ENCODE results near the gene PPM1L. TPM values are rescaled to one million over a fixed set of nuclear protein-coding genes. Genes with fewer than 3 reads are reported as not detected.

PPM1L gene
- total and polyA plus RNA-seq, 4 experiments from 2014 or later = 0.84 to 6.5 (median 3.4) TPM

- ChIA-PET CTCF (ENCODE audit: partially characterized antibody) (no interaction called here), POLR2A (ENCODE audit: partially characterized antibody) (no interaction called here)
- no peaks in the 10 kb centered on the region for H3K36me3 Mint-ChIP-seq
Observed at GRCh38 chr3:160796089-160796812, 40.2 kb downstream of the PPM1L start.

GRCh38 chr3:160796813-160797164, 40.8 kb downstream of the PPM1L start:
- intact Hi-C loops (cut with micrococcal nuclease) = no loop called here
- Histone ChIP-seq H3K9me3 (ENCODE audit: control insufficient read depth in 1 of 2, low read length in 2 of 2) (no peaks in the 10 kb centered on the region), H3K4me1 (ENCODE audit: insufficient read depth, low read length) (no peaks in the 10 kb centered on the region), H3K27ac (ENCODE audit: low read depth, low read length) (no peak overlapping the region), H3K36me3 (ENCODE audit: insufficient read depth, low read length) (no peaks in the 10 kb centered on the region), H3K27me3 (ENCODE audit: insufficient read depth, low read length) (no peaks in the 10 kb centered on the region), H3K4me3 (ENCODE audit: low read length in 2 of 2) (no peak overlapping the region)
- Mint-ChIP-seq H3K4me1 (peaks cover 1 to 7% (median 3%) of the 10 kb centered on the region in 4 donors), H3K27me3 (peaks cover 2 to 3% of the 10 kb centered on the region in 2 donors), H3K27ac (no peak overlapping the region), H3K9me3 (no peaks in the 10 kb centered on the region), H3K36me3 (no peaks in the 10 kb centered on the region), H3K4me3 (no peak overlapping the region)
- no peak for DNase-seq
- CTCF ChIA-PET (ENCODE audit: partially characterized antibody) = no interaction called here
- POLR2A ChIA-PET (ENCODE audit: partially characterized antibody) = no interaction called here

More at GRCh38 chr3:160796089-160796812, 40.2 kb downstream of the PPM1L start:
- Histone ChIP-seq H3K4me3 (ENCODE audit: low read length in 2 of 2) (no peak overlapping the region), H3K36me3 (ENCODE audit: insufficient read depth, low read length) (no peaks in the 10 kb centered on the region), H3K27me3 (ENCODE audit: insufficient read depth, low read length) (no peaks in the 10 kb centered on the region), H3K9me3 (ENCODE audit: control insufficient read depth in 1 of 2, low read length in 2 of 2) (no peaks in the 10 kb centered on the region), H3K4me1 (ENCODE audit: insufficient read depth, low read length) (no peaks in the 10 kb centered on the region), H3K27ac (ENCODE audit: low read depth, low read length) (no peak overlapping the region)
- intact Hi-C loops (cut with micrococcal nuclease) = no loop called here
- no peak for DNase-seq
- peaks cover 0 to 2% (median 0%) of the 10 kb centered on the region in 4 donors for H3K4me1 Mint-ChIP-seq
- H3K9me3 Mint-ChIP-seq = no peaks in the 10 kb centered on the region
- H3K4me3 Mint-ChIP-seq = no peak overlapping the region
- H3K27me3 Mint-ChIP-seq = peaks cover 2% of the 10 kb centered on the region in 2 donors
- no peak overlapping the region for H3K27ac Mint-ChIP-seq

- Histone ChIP-seq H3K27me3 (ENCODE audit: insufficient read depth, low read length) (no peaks in the 10 kb centered on the region), H3K4me1 (ENCODE audit: insufficient read depth, low read length) (no peaks in the 10 kb centered on the region), H3K9me3 (ENCODE audit: control insufficient read depth in 1 of 2, low read length in 2 of 2) (no peaks in the 10 kb centered on the region), H3K4me3 (ENCODE audit: low read length in 2 of 2) (no peak overlapping the region), H3K27ac (ENCODE audit: low read depth, low read length) (no peak overlapping the region), H3K36me3 (ENCODE audit: insufficient read depth, low read length) (no peaks in the 10 kb centered on the region)
- H3K9me3 Mint-ChIP-seq = no peaks in the 10 kb centered on the region
- ChIA-PET POLR2A (ENCODE audit: partially characterized antibody) (no interaction called here), CTCF (ENCODE audit: partially characterized antibody) (no interaction called here)
- H3K36me3 Mint-ChIP-seq = no peaks in the 10 kb centered on the region
- intact Hi-C loops (cut with micrococcal nuclease) = no loop called here
- H3K4me1 Mint-ChIP-seq = peaks cover 7 to 13% (median 8%) of the 10 kb centered on the region in 4 donors
- DNase-seq = no peak
- H3K27me3 Mint-ChIP-seq = peaks cover 4 to 5% of the 10 kb centered on the region in 2 donors
- H3K27ac Mint-ChIP-seq = peak overlapping the region in 1 of 7 donors; percentile 3
- H3K4me3 Mint-ChIP-seq = no peak overlapping the region
Observed at GRCh38 chr3:160797356-160797755, 41.3 kb downstream of the PPM1L start.

GRCh38 chr3:160801386-160802118, 45.5 kb downstream of the PPM1L start:
- peak overlapping the region; percentile 4 to 70 (median 58) for H3K4me3 Mint-ChIP-seq
- DNase-seq = peak in 4 of 5 donors; percentile 4 to 44 (median 13)
- H3K9me3 Mint-ChIP-seq = no peaks in the 10 kb centered on the region
- no peaks in the 10 kb centered on the region for H3K4me1 ChIP-seq (ENCODE audit: insufficient read depth, low read length)
- H3K4me3 ChIP-seq (ENCODE audit: low read length in 2 of 2) = no peak overlapping the region
- ChIA-PET POLR2A (ENCODE audit: partially characterized antibody) (interaction anchor here (1.6 kb wide), 1 partner anchor 45 kb away, joined by 6 read pairs; the partner anchor contains the start of gene PPM1L), CTCF (ENCODE audit: partially characterized antibody) (no interaction called here)
- H3K36me3 ChIP-seq (ENCODE audit: insufficient read depth, low read length) = no peaks in the 10 kb centered on the region
- H3K27me3 Mint-ChIP-seq = peaks cover 6 to 8% of the 10 kb centered on the region in 2 donors
- intact Hi-C loops (cut with micrococcal nuclease) = no loop called here
- no peak overlapping the region for H3K27ac ChIP-seq (ENCODE audit: low read depth, low read length)
- H3K9me3 ChIP-seq (ENCODE audit: control insufficient read depth in 1 of 2, low read length in 2 of 2) = no peaks in the 10 kb centered on the region
- peaks cover 7 to 14% (median 9%) of the 10 kb centered on the region in 4 donors for H3K4me1 Mint-ChIP-seq
- H3K36me3 Mint-ChIP-seq = no peaks in the 10 kb centered on the region
- peak overlapping the region in 2 of 7 donors; percentile 20 to 50 for H3K27ac Mint-ChIP-seq
- no peaks in the 10 kb centered on the region for H3K27me3 ChIP-seq (ENCODE audit: insufficient read depth, low read length)

- Mint-ChIP-seq H3K9me3 (no peaks in the 10 kb centered on the region), H3K27me3 (peaks cover 3 to 7% of the 10 kb centered on the region in 2 donors), H3K36me3 (no peaks in the 10 kb centered on the region), H3K27ac (no peak overlapping the region), H3K4me1 (peaks cover 7 to 14% (median 9%) of the 10 kb centered on the region in 4 donors), H3K4me3 (no peak overlapping the region)
- Histone ChIP-seq H3K4me1 (ENCODE audit: insufficient read depth, low read length) (no peaks in the 10 kb centered on the region), H3K36me3 (ENCODE audit: insufficient read depth, low read length) (no peaks in the 10 kb centered on the region), H3K4me3 (ENCODE audit: low read length in 2 of 2) (no peak overlapping the region), H3K9me3 (ENCODE audit: control insufficient read depth in 1 of 2, low read length in 2 of 2) (no peaks in the 10 kb centered on the region), H3K27me3 (ENCODE audit: insufficient read depth, low read length) (no peaks in the 10 kb centered on the region), H3K27ac (ENCODE audit: low read depth, low read length) (no peak overlapping the region)
- ChIA-PET POLR2A (ENCODE audit: partially characterized antibody) (no interaction called here), CTCF (ENCODE audit: partially characterized antibody) (no interaction called here)
- no peak for DNase-seq
- intact Hi-C loops (cut with micrococcal nuclease) = no loop called here
Observed at GRCh38 chr3:160804762-160805161, 48.7 kb downstream of the PPM1L start.

GRCh38 chr3:160806094-160806493, 50.1 kb downstream of the PPM1L start:
- Histone ChIP-seq H3K4me3 (ENCODE audit: low read length in 2 of 2) (no peak overlapping the region), H3K27me3 (ENCODE audit: insufficient read depth, low read length) (no peaks in the 10 kb centered on the region), H3K36me3 (ENCODE audit: insufficient read depth, low read length) (no peaks in the 10 kb centered on the region), H3K4me1 (ENCODE audit: insufficient read depth, low read length) (no peaks in the 10 kb centered on the region), H3K9me3 (ENCODE audit: control insufficient read depth in 1 of 2, low read length in 2 of 2) (no peaks in the 10 kb centered on the region), H3K27ac (ENCODE audit: low read depth, low read length) (no peak overlapping the region)
- Mint-ChIP-seq H3K27me3 (peaks cover 3 to 7% of the 10 kb centered on the region in 2 donors), H3K4me3 (no peak overlapping the region), H3K27ac (peak overlapping the region in 3 of 7 donors; percentile 6 to 40 (median 16)), H3K36me3 (no peaks in the 10 kb centered on the region), H3K9me3 (no peaks in the 10 kb centered on the region), H3K4me1 (peaks cover 7 to 13% (median 9%) of the 10 kb centered on the region in 4 donors)
- no peak for DNase-seq
- intact Hi-C loops (cut with micrococcal nuclease) = no loop called here
- POLR2A ChIA-PET (ENCODE audit: partially characterized antibody) = no interaction called here
- CTCF ChIA-PET (ENCODE audit: partially characterized antibody) = no interaction called here

- no peak for DNase-seq
- intact Hi-C loops (cut with micrococcal nuclease) = no loop called here
- H3K9me3 Mint-ChIP-seq = no peaks in the 10 kb centered on the region
- Histone ChIP-seq H3K4me1 (ENCODE audit: insufficient read depth, low read length) (no peaks in the 10 kb centered on the region), H3K36me3 (ENCODE audit: insufficient read depth, low read length) (no peaks in the 10 kb centered on the region), H3K9me3 (ENCODE audit: control insufficient read depth in 1 of 2, low read length in 2 of 2) (no peaks in the 10 kb centered on the region), H3K27ac (ENCODE audit: low read depth, low read length) (no peak overlapping the region), H3K4me3 (ENCODE audit: low read length in 2 of 2) (no peak overlapping the region), H3K27me3 (ENCODE audit: insufficient read depth, low read length) (no peaks in the 10 kb centered on the region)
- no peak overlapping the region for H3K27ac Mint-ChIP-seq
- no peak overlapping the region for H3K4me3 Mint-ChIP-seq
- ChIA-PET CTCF (ENCODE audit: partially characterized antibody) (no interaction called here), POLR2A (ENCODE audit: partially characterized antibody) (no interaction called here)
- peaks cover 6 to 9% (median 7%) of the 10 kb centered on the region in 4 donors for H3K4me1 Mint-ChIP-seq
- peaks cover 3 to 7% of the 10 kb centered on the region in 2 donors for H3K27me3 Mint-ChIP-seq
- no peaks in the 10 kb centered on the region for H3K36me3 Mint-ChIP-seq
Observed at GRCh38 chr3:160806686-160807085, 50.7 kb downstream of the PPM1L start.

Measured in CD4-positive, alpha-beta memory T cell (primary cell).